ENCODE measurements around the gene TTLL5.
A peak's percentile ranks its signal among the peaks of the same experiment; 100 is the strongest.
"Not testable (repeated sequence)": the region's sequence is repeated elsewhere in the genome, so short reads cannot be mapped to it uniquely, and the experiment has no call there.

Gene TTLL5

GRCh38 chr14:75648066-75648838 is 12.8 kb upstream of the TTLL5 start:
- peak; percentile 82 for DNase-seq (ENCODE audit: low read depth)

- DNase-seq (ENCODE audit: low read depth), result no peak
These were observed 11.7 kb upstream of the TTLL5 start for GRCh38 chr14:75649337-75649736.

DNA sequence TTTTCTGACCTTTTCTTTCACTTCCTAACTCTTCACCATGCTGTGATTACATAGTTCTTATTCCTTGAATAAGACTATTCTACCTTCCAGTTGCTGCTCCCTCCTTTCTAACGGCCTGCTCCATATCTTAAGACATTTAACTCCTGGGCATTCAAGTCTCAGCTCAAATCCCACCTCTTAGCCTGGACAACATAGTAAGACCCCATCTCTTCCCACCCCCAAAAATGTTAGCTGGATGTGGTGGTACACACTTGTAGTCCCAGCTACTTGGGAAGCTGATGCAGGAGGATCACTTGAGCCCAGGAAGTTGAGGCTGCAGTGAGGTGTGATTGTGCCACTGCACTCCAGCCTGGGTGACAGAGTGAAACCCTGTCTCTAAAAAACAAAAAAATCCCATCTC is 11.3 kb upstream of the TTLL5 start:
- no peak for DNase-seq (ENCODE audit: low read depth)

GRCh38 chr14:75650253-75651058 is 10.6 kb upstream of the TTLL5 start:
- no peak for DNase-seq (ENCODE audit: low read depth)

- no peak for DNase-seq (ENCODE audit: low read depth)
These were observed 7.5 kb upstream of the TTLL5 start for GRCh38 chr14:75653563-75653962.

- no peak for DNase-seq (ENCODE audit: low read depth)
These were observed 6.8 kb upstream of the TTLL5 start for GRCh38 chr14:75654127-75654732.

- DNase-seq (ENCODE audit: low read depth), result no peak
These were observed 5.8 kb upstream of the TTLL5 start for GRCh38 chr14:75655235-75655634.

DNA sequence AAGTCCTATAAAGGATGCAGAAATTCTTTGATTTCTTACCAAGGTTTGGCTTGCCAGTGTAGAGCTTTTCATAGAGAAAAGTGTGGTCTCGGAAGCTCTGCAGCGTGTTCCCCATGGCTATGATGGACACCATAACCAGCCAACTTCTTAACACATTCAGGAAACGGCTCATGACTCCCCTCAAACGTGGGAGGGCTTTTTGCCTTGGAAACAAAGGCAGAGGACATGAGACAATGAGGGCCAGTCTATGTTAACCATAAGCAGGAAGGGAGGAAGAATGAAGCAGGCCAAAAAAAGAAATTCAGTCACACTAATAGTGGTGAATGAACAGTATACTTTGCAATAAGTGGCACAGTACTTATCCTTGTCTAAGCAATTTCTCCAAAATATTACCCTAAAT is 3.7 kb upstream of the TTLL5 start:
- no peak for DNase-seq (ENCODE audit: low read depth)

- DNase-seq (ENCODE audit: low read depth), result no peak
These were observed 2.1 kb upstream of the TTLL5 start for GRCh38 chr14:75658957-75659356.

DNA sequence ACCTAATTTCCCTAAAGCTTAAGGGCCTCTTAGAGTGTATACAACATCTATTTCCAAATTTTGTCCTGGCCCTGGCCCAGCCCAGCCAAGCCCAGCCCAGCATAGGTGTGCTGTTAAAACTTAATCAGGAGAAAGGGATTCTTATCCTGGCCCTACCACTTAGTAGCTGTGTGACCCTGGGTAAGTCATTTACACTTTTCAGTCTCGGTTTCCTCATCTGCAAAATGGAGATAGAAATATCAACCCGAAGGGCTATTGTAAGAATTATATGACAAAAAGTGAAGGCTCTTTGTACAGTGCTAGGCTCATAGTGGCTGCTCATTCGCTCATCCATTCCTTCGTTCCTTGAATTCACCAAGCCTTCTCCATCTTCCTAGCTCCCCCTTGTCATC is 812 bp upstream of the TTLL5 start:
- DNase-seq (ENCODE audit: low read depth), result no peak

DNA sequence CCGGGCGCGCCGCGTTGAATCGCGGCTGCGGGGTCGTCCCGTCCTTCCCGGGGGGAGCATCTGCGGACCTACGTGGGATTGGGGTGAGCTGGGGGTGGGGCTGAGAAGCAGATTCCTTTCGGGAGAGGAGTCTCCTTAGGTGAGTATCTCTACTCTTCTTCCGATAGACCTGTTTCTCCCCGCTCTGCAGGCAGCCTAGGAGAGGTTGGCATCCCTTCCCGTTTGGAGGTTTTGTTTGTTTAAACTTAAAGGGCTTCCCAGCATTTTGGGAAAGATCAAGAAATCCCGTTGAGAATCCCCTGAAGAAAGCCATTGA is 411 bp downstream of the TTLL5 start:
- no peak for DNase-seq (ENCODE audit: low read depth)

GRCh38 chr14:75662966-75663365 is 1.9 kb downstream of the TTLL5 start:
- no peak for DNase-seq (ENCODE audit: low read depth)

DNA sequence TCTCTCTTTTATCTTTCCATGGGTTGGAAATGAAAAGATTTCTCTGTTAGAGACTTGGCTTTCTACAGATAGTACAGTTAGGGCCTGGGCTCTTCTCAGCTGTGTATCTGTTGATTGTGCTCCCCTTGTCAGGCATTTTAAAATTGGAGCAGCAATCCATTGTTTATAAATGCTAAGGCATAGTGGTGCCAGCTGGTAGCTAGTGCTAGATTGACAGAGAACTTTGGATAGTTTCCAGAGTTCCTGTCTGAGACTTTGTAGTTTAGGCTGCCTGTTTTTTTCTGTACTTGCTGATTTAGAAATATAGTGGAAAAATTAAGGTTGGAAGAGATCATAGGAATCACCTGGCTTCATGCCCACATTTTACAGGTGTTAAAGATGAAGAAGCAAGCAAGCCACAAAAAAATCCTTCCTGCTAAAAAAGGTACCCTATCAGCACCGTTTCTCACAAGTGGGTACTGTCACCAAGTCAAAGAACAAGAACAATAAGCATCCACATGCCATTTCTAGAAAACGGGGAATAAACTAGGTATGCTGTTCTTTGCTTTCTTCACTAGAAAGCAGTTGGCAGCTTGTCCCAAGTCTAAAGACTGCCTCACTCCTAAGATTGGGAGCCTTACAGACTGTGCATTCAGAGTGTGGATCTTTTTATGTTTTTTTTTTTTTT is 6.2 kb downstream of the TTLL5 start:
- DNase-seq (ENCODE audit: low read depth), result no peak

- DNase-seq (ENCODE audit: low read depth), result no peak
These were observed 11.7 kb downstream of the TTLL5 start for GRCh38 chr14:75672605-75673192.

DNA sequence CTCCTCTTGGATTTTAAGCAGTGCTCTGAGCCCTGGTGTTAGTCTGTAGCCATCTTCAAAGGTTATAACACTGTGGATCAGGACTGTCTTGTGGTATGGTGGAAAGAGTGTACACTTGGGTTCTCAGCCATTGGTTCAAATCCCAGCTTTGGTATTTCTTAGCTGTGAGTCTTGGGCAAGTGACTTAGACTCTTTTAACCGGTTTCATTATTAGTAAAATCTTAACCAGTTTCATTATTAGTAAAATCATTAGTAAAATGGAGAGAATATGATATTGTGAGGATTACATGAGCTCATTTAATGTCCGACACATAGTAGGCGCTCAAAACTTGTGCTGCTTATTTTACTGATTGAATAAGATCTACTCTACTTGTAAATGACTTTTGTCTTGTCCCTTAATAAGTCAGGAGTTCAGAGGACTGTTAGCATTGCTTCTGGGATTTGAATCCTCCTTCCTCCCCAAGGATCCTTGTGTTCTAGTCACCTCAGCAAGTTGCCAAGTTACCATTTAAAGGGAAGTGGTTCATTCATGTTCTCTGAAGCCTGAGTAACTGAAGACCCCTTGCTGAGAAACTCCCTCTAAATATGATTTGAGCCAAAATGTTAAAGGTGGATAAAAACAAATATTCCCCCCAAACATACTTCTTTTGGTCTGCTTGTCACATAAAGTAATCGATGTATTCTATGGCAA is 12.4 kb downstream of the TTLL5 start:
- DNase-seq (ENCODE audit: low read depth), result no peak

- no peak for DNase-seq (ENCODE audit: low read depth)
These were observed 14.4 kb downstream of the TTLL5 start for GRCh38 chr14:75675265-75675960.

GRCh38 chr14:75685910-75686309 is 24.9 kb downstream of the TTLL5 start:
- DNase-seq (ENCODE audit: low read depth), result no peak

GRCh38 chr14:75689012-75689411 is 28.0 kb downstream of the TTLL5 start:
- DNase-seq (ENCODE audit: low read depth), result no peak

DNA sequence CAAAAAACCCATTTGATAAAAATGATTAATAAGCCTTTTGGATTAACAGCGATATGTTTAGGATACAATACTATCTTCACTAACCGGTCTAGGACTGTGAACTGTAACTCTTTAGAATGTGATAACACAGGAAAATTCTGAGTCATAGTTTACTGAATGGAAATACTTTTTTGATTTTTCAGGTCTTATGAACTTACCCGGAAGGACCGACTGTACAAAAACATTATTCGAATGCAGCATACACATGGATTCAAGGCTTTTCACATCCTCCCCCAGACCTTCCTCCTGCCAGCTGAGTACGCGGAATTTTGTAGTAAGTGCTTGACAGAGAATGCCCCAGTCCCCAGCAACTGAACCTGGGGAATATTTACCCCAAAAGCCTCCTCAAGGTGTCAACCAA is 29.0 kb downstream of the TTLL5 start:
- no peak for DNase-seq (ENCODE audit: low read depth)

GRCh38 chr14:75695025-75695424 is 34.0 kb downstream of the TTLL5 start:
- not testable (repeated sequence) for DNase-seq (ENCODE audit: low read depth)

- DNase-seq (ENCODE audit: low read depth), result no peak
These were observed 36.3 kb downstream of the TTLL5 start for GRCh38 chr14:75697386-75697785.
